ENCODE data around the gene KRT1.

Gene KRT1

GRCh38 chr12:52645982-52646381 lies 34.2 kb downstream of the KRT1 start:
- no peak overlapping the region for H3K4me3 ChIP-seq (ENCODE audit: low read depth, low read length)
- DNase-seq (ENCODE audit: low read depth): no peak

GRCh38 chr12:52645120-52645761 lies 35.0 kb downstream of the KRT1 start:
- no peak overlapping the region for H3K4me3 ChIP-seq (ENCODE audit: low read depth, low read length)
- no peak for DNase-seq (ENCODE audit: low read depth)

- no peak overlapping the region for H3K4me3 ChIP-seq (ENCODE audit: low read depth, low read length)
- no peak for DNase-seq (ENCODE audit: low read depth)
Measured at GRCh38 chr12:52644078-52644415, 36.2 kb downstream of the KRT1 start.

GRCh38 chr12:52643233-52644077 lies 36.8 kb downstream of the KRT1 start:
- DNase-seq (ENCODE audit: low read depth): no peak
- no peak overlapping the region for H3K4me3 ChIP-seq (ENCODE audit: low read depth, low read length)

- no peak overlapping the region for H3K4me3 ChIP-seq (ENCODE audit: low read depth, low read length)
- DNase-seq (ENCODE audit: low read depth): no peak
Measured at GRCh38 chr12:52641468-52641867, 38.7 kb downstream of the KRT1 start.

- DNase-seq (ENCODE audit: low read depth): no peak
- no peak overlapping the region for H3K4me3 ChIP-seq (ENCODE audit: low read depth, low read length)
Measured at GRCh38 chr12:52637299-52637698, 42.9 kb downstream of the KRT1 start.

- H3K4me3 ChIP-seq (ENCODE audit: low read depth, low read length): no peak overlapping the region
- DNase-seq (ENCODE audit: low read depth): no peak
Measured at GRCh38 chr12:52636592-52637258, 43.5 kb downstream of the KRT1 start.

GRCh38 chr12:52636189-52636588 lies 44.0 kb downstream of the KRT1 start:
- DNase-seq (ENCODE audit: low read depth): no peak

GRCh38 chr12:52634266-52635056 lies 45.7 kb downstream of the KRT1 start:
- DNase-seq (ENCODE audit: low read depth): no peak
- H3K4me3 ChIP-seq (ENCODE audit: low read depth, low read length): no peak overlapping the region

More at GRCh38 chr12:52636189-52636588, 44.0 kb downstream of the KRT1 start:
- H3K4me3 ChIP-seq (ENCODE audit: low read depth, low read length): no peak overlapping the region

GRCh38 chr12:52633383-52633782 lies 46.8 kb downstream of the KRT1 start:
- no peak for DNase-seq (ENCODE audit: low read depth)
- H3K4me3 ChIP-seq (ENCODE audit: low read depth, low read length): no peak overlapping the region

- H3K4me3 ChIP-seq (ENCODE audit: low read depth, low read length): no peak overlapping the region
- no peak for DNase-seq (ENCODE audit: low read depth)
Measured at GRCh38 chr12:52632656-52633055, 47.6 kb downstream of the KRT1 start.

GRCh38 chr12:52631676-52632459 lies 48.3 kb downstream of the KRT1 start:
- DNase-seq (ENCODE audit: low read depth): no peak
- no peak overlapping the region for H3K4me3 ChIP-seq (ENCODE audit: low read depth, low read length)

- H3K4me3 ChIP-seq (ENCODE audit: low read depth, low read length): no peak overlapping the region
- no peak for DNase-seq (ENCODE audit: low read depth)
Measured at GRCh38 chr12:52631264-52631663, 48.9 kb downstream of the KRT1 start.

GRCh38 chr12:52630599-52631200 lies 49.5 kb downstream of the KRT1 start:
- H3K4me3 ChIP-seq (ENCODE audit: low read depth, low read length): no peak overlapping the region
- no peak for DNase-seq (ENCODE audit: low read depth)

- H3K4me3 ChIP-seq (ENCODE audit: low read depth, low read length): no peak overlapping the region
- DNase-seq (ENCODE audit: low read depth): no peak
Measured at GRCh38 chr12:52630008-52630500, 50.2 kb downstream of the KRT1 start.

GRCh38 chr12:52629281-52630007 lies 50.8 kb downstream of the KRT1 start:
- H3K4me3 ChIP-seq (ENCODE audit: low read depth, low read length): no peak overlapping the region

GRCh38 chr12:52628841-52629240 lies 51.4 kb downstream of the KRT1 start:
- H3K4me3 ChIP-seq (ENCODE audit: low read depth, low read length): no peak overlapping the region
- DNase-seq (ENCODE audit: low read depth): no peak

More at GRCh38 chr12:52629281-52630007, 50.8 kb downstream of the KRT1 start:
- DNase-seq (ENCODE audit: low read depth): no peak

- no peak for DNase-seq (ENCODE audit: low read depth)
- H3K4me3 ChIP-seq (ENCODE audit: low read depth, low read length): no peak overlapping the region
Measured at GRCh38 chr12:52628111-52628507, 52.1 kb downstream of the KRT1 start.

Data from skeletal muscle cell (primary cell).